Stimulated activated CD4-positive, alpha-beta T cell treated with anti-CD3 and anti-CD28 coated beads, Interleukin-1b, Interleukin-23, amount 100 ng/mL, for 24 hours (primary cell): ENCODE data around the gene SART3.
"Not testable (repeated sequence)": the region's sequence is repeated elsewhere in the genome, so short reads cannot be mapped to it uniquely, and the experiment has no call there.

ENCODE experiments used
- DNase-seq, 4 experiments: peaks; one replicate each; pipeline ENCODE4 v3.0.0-alpha.2; 2020; ENCODE audit warnings: low read depth in 4 of 4, low spot score in 1 of 4

The SART3 gene

DNA sequence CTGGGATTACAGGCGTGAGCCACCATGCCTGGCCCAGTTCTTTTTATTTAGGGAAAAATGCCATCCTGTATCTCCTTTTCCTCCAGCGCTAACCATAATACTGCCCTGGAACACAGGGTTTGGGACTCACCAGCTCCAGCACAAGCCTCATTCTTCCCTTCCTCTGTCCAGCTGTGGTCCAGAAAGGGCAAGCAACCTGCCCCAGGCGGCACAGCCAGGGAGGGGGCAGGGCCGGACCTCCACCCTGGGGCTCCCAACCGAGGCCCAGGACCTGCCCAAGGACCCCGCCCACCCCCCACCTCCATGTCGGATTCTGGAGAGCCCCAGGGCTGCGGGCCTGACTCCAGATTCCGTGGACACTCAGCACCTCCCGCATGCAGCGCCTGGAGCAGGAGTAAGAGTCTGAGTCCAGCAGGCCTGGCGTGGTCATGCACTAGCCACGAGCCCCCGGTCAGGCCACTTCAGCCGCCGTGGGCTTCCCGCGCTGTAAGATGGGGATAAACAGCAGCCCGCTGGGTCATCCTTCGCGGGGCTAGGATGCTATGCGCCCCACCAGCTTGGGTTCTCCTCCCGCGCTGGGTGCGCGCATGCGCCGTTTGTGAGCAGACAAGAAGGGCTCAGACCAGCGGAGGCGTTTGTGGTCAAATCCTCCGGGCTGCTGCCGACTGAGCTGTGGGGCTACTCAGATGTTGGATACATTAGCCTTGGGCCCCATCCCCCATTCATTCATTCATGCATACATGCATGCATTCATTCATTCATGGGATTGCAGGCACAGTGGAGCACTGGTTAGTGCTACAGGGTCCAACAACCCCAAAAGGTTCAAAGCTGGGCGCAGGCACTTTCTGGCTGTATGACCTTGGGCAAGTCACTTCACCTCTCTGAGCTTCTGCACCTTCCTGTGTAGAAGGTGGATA, 20.6 kb upstream of the SART3 start:
- no peak for DNase-seq

DNA sequence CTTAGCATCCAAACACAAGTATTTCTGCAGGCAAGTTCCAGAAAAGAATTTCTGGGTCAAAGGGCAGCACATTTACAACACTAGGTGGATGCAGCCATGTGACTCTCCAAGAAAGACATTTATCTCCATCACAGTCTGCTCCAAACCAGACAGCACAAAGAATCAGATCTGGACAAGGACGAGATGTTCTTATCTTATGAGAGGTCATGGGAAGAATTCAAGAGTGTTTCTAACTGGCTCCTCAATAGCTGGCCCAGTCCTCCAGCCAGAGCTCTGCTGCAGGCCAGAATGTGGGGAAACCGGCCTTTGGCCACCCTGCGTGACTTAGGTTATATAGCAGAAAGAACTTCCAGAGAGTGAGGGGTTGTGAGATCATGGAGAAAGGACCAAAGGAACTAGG, 19.6 kb upstream of the SART3 start:
- no peak for DNase-seq

DNA sequence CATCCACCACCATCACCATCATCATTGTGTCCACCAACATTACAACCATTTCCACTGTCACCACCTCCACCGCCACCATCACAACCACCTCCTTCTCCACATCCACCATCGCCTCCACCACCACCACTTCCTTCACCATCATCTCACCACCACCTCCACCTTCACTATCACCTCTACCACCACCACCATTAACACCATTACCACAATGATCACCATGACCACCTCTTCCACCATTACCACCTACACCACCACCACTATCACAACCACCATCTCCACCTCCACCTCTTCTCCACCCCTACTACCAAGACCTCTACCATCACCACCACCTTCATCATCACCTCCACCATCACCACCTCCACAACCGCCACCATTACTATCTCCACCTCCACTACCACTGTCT, 17.8 kb upstream of the SART3 start:
- no peak for DNase-seq

- no peak for DNase-seq
Observed at GRCh38 chr12:108578264-108578663, 17.3 kb upstream of the SART3 start.

DNA sequence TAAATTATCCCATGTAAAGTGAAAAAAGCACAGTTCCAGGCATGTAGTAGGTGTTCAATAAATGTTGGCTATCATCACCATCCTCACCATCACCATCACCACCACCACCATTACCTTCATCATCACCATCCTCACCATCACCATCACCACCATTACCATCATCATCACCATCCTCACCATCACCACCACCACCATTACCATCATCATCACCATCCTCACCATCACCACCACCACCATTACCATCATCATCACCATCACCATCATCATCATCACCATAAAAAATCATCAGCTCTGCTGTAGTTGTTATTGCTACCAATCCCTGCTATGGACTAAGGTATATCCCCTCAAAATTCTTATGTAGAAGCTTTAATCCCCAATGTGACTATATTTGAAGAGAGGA, 16.5 kb upstream of the SART3 start:
- no peak for DNase-seq

DNA sequence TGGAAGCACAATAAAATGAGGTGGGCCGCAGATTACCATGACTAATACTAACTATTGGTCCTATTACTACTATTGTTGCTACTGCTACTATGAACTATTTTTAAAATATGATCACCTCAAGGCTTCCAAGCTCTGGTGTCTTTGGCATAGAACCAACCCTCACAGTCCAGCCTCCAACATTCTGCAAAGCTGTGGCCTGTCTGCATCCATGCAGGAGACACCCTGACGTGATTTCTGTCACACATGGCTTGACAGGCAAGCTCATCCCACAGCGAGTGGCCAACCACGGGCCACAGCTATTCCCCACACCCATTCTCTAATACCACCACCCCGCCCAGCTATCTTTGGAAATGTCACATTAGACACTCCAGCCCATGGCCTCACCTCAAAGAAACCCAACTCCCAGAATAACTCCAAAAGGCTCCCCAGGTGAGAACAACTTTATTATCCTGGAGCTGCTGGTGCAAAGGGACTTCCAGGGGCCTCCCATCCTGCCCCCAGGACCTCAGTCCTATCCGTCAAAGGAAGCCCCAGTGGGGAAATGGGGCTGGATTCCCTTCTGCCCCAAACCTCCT, 15.8 kb upstream of the SART3 start:
- no peak for DNase-seq

DNA sequence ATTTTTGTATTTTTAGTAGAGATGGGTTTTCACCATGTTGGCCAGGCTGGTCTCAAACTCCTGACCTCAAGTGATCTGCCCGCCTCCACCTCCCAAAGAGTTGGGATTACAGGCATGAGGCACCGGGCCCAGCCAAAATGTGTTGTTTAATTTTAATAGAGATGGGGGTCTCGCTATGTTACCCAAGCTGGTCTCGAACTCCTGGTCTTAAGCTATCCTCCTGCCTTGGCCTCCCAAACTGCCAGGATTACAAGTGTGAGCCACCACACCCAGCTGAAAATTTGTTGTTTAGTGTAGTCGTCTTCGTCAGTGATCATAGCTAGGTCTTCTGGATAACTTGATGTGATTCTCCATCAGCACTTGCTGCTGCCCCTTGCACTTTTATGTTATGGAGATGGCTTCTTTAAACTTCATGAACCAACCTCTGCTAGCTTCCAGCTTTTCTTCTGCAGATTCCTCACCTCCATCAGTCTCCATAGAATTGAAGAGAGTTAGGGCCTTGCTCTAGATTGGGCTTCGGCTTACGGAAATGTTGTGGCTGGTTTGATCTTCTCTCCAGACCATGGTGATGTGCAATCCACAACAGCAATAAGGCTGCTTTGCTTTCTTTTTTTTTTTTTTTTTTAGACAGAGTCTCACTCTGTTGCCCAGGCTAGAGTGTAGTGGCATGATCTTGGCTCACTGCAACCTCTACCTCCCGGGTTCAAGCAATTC, 14.4 kb upstream of the SART3 start:
- no peak for DNase-seq

DNA sequence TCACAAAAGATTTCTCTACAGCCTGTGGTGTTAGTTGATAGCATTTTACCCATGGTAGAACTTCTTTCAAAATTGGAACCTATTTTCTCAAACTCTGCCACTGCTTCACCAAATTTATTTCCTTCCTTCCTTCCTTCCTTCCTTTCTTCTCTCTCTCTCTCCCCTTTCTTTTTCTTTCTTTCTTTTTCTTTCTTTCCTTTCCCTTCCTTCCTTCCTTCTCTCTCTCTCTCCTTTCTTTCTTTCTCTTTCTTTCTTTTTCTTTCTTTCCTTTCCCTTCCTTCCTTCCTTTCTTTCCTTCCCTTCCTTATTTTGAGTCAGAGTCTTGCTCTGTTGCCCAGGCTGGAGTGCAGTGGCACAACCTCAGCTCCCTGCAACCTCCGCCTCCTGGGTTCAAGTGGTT, 13.3 kb upstream of the SART3 start:
- DNase-seq = not testable (repeated sequence)

GRCh38 chr12:108573317-108573716, 12.3 kb upstream of the SART3 start:
- DNase-seq = no peak

DNA sequence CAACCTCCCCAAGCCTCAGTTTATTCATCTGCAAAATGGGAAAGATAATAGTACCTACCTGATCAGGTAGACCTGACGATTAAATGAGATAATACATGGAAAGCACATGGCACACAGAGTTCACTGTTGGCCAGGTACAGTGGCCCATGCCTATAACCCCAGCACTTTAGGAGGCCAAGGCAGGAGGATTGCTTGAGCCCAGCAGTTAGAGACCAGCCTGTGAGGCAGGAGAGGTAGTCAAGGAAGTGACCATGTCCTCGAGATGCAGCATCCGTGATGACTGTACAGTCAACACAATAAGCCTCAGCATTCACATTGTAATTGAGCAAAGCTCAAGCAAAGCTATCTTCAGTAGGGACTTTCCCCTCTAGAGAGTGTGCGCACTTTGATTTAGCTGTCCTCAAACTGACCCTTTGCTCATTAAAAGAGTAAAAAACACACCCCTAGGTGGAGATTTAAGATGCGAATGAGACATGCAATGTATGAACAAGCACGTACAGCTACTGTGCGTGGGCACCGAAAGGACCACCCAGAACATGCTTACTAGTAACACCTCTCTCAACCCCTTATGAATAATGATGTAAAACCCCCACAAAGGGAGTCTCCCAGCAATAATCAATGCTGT, 11.3 kb upstream of the SART3 start:
- DNase-seq = no peak

GRCh38 chr12:108571609-108572165, 10.7 kb upstream of the SART3 start:
- no peak for DNase-seq

GRCh38 chr12:108570743-108571608, 10.0 kb upstream of the SART3 start:
- DNase-seq = no peak

GRCh38 chr12:108568338-108569154, 7.6 kb upstream of the SART3 start:
- peak in 2 of 4 experiments; percentile 49 to 54 for DNase-seq

DNA sequence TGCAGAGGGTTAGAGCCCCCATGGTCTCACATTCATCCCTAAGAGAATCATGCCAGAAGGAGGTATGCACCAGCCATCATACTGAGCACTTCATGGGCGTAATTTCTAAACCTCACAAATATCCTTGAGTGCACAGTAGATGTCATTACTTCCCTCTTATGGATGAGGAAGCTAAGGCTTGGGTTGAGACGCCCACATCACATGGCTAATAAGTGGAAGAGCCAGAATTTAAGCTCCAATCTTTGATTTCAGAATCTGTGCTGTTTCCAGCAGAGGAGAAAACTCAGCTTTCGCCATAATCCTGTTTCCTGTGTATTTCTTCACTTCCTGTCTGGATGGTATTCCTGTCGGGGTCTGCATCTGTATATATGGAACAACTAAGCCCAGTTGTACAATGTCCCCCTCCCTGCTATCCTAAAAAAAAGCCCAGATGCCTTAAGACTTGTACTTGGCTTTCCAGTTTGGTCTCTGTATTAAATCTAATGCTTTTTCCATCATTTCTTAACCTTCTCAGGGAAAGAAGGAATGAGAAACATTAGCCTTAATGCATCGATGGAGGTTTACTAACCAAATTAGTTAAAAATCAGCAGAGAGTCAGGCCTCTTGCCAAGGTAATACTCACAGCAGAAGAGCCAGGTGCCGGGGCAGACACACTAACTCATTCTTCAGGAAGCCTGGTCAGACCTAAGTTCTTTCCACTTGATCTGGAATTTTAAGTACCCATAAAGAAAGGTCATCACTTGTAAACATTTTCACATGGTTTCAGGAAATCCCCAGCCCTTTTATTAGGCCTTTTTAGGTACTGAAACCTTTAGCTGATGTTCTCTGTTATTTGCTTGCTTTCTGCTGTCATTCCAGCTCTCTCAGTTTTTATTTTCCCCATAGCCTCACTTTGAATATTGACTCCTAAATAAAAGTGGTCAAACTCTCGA, 6.7 kb upstream of the SART3 start:
- no peak for DNase-seq

- DNase-seq = no peak
Observed at GRCh38 chr12:108566452-108566851, 5.5 kb upstream of the SART3 start.

- DNase-seq = peak in 2 of 4 experiments; percentile 34 to 53
Observed at GRCh38 chr12:108565976-108566375, 5.0 kb upstream of the SART3 start.

GRCh38 chr12:108565146-108565545, 4.2 kb upstream of the SART3 start:
- DNase-seq = no peak

DNA sequence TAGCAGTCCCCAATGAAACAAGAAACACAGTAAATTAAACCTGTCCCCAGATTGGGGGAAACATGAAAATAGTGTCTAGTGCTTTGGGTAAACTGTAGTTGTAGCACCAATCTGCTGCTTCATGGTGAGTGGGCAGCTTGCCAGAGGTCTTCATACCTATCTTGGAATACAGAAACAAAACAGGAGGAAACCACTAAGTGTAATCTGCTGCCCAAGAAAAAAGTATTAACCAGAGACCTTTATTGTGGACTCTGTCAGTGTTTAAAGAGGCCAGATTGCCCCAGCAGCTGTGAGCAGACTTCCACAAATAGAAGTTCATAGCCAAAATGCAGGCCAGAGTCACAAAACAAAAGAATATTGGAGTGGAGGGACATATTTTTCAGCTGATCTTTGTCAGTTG, 3.8 kb upstream of the SART3 start:
- no peak for DNase-seq

DNA sequence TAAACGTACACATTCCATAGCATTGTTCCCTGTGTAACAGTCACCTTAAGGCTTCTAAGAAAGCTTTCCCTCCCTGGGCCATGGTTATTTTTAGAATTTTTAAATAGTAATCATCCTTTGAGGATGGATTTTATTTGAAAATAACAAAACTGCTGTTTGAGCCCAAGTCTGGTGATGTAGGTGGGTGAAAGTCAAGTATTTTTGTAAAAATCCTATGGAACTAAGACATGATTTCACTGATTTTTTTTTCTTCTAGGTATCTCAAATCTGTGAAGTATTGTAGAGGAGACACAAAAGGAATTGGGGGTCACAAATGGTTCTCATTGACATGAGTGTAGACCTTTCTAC, 2.8 kb upstream of the SART3 start:
- DNase-seq = no peak
